Ishikawa (cell line): ENCODE data around the gene CDC42BPA.

Experiments used
- CEBPB ChIP-seq: IDR thresholded peaks from 2 replicates; pipeline ENCODE4 v1.6.1; 2012
- CREB1 ChIP-seq: IDR thresholded peaks from 2 replicates; pipeline ENCODE4 v1.6.1; 2012; ENCODE audit warnings: low read depth
- EGR1 ChIP-seq: IDR thresholded peaks from 2 replicates; pipeline ENCODE4 v1.6.1; 2012
- EP300 ChIP-seq: IDR thresholded peaks from 2 replicates; pipeline ENCODE4 v1.6.1; 2012; ENCODE audit warnings: borderline replicate concordance
- FOXM1 ChIP-seq: IDR thresholded peaks from 2 replicates; pipeline ENCODE4 v1.6.1; 2012; ENCODE audit warnings: low read depth, borderline replicate concordance
- NFIC ChIP-seq: IDR thresholded peaks from 2 replicates; pipeline ENCODE4 v1.6.1; 2012
- RAD21 ChIP-seq: IDR thresholded peaks from 2 replicates; pipeline ENCODE4 v1.6.1; 2012; ENCODE audit warnings: low read depth
- REST ChIP-seq: IDR thresholded peaks from 2 replicates; pipeline ENCODE4 v1.6.1; 2012; ENCODE audit warnings: low read depth, mild to moderate bottlenecking
- TAF1 ChIP-seq: IDR thresholded peaks from 2 replicates; pipeline ENCODE4 v1.6.1; 2012; ENCODE audit warnings: low read depth, mild to moderate bottlenecking
- TCF12 ChIP-seq: IDR thresholded peaks from 2 replicates; pipeline ENCODE4 v1.6.1; 2012; ENCODE audit warnings: low read depth
- TEAD4 ChIP-seq: IDR thresholded peaks from 2 replicates; pipeline ENCODE4 v1.6.1; 2012
- YY1 ChIP-seq: IDR thresholded peaks from 2 replicates; pipeline ENCODE4 v1.6.1; 2012; ENCODE audit warnings: low read depth
- ZBTB7A ChIP-seq: IDR thresholded peaks from 2 replicates; pipeline ENCODE4 v1.6.1; 2012; ENCODE audit warnings: low read depth
- TF ChIP-seq, protein P1 (sequence below): IDR thresholded peaks from 2 replicates; pipeline ENCODE4 v1.6.1; 2012
- TF ChIP-seq, protein P2 (sequence below): IDR thresholded peaks from 2 replicates; pipeline ENCODE4 v1.6.1; 2012

CDC42BPA gene

DNA sequence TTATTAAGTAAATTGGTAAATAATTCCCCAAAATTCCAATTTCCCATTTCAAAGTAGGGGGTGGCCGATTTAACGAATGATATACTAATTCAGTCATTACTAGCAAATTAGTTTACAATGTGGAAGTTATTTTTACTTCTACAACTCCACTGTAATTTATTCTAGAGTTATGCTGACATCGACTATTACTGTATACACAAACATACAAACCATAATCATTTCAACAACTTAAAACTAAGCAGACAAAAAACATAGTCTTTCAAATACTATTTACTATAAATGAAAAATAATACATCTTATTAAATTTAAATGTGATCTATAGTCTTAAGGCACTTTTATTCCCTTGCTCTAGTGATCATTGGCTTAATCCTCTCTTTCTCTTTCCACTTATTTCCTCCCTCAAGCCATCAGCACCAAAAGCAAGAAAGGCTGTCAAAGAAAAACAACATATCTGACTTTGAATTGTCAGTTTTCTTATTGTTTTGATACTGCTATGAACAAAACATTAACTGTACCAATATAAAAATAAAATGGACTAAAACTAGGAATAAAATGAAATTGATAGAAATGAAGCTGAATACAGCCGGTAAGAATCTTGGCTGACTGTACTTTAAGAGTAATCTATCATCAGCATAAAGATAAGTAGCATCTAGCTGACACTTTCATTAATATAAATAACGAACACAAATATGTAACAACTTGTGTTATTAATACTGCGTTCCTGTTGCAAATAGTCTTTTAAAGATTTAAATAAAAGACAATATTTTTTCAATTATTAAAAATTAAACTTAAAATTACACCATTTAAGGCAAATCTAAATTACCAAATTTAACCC, 4.1 kb downstream of the CDC42BPA start:
- TF ChIP-seq EGR1 = no peak
- no peak for TF ChIP-seq TCF12
- TF ChIP-seq FOXM1 = no peak
- no peak for TF ChIP-seq CEBPB
- no peak for TF ChIP-seq TAF1
- TF ChIP-seq TEAD4 = no peak

GRCh38 chr1:227312361-227313025, 5.8 kb downstream of the CDC42BPA start:
- no peak for TF ChIP-seq TEAD4
- TF ChIP-seq TAF1 = no peak
- TF ChIP-seq FOXM1 = no peak
- TF ChIP-seq EP300 = no peak

- TF ChIP-seq CREB1 = no peak
- TF ChIP-seq TAF1 = no peak
- TF ChIP-seq EP300 = no peak
- TF ChIP-seq TCF12 = no peak
- TF ChIP-seq CEBPB = no peak
- no peak for TF ChIP-seq ZBTB7A
- TF ChIP-seq, protein P1, sequence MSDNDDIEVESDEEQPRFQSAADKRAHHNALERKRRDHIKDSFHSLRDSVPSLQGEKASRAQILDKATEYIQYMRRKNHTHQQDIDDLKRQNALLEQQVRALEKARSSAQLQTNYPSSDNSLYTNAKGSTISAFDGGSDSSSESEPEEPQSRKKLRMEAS = no peak
Measured at GRCh38 chr1:227311389-227312001, 6.8 kb downstream of the CDC42BPA start.

- TF ChIP-seq, protein P2, sequence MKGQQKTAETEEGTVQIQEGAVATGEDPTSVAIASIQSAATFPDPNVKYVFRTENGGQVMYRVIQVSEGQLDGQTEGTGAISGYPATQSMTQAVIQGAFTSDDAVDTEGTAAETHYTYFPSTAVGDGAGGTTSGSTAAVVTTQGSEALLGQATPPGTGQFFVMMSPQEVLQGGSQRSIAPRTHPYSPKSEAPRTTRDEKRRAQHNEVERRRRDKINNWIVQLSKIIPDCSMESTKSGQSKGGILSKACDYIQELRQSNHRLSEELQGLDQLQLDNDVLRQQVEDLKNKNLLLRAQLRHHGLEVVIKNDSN = no peak
- no peak for TF ChIP-seq FOXM1
- TF ChIP-seq YY1 = no peak
Measured at GRCh38 chr1:227308367-227309336, 9.6 kb downstream of the CDC42BPA start.

DNA sequence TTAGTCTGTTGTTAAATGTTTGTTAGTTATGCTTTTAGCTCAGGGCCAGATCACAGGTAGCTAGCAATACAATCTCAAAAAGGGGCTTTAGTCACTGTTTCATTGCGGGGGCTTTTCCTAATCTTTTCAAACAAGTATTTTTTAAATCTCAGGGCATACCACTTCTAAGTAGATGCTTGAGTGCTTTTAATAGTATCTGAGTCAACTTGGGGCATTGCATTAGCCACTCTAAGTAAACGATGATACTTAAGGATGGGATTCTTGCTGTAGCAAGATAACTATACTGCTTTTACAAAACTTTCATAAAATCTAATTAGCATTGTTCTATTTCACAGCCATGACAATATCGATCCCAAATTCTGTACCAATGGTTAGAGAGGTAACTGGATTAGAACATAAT, 11.6 kb downstream of the CDC42BPA start:
- TF ChIP-seq TEAD4 (no peak), REST (no peak), NFIC (no peak)

DNA sequence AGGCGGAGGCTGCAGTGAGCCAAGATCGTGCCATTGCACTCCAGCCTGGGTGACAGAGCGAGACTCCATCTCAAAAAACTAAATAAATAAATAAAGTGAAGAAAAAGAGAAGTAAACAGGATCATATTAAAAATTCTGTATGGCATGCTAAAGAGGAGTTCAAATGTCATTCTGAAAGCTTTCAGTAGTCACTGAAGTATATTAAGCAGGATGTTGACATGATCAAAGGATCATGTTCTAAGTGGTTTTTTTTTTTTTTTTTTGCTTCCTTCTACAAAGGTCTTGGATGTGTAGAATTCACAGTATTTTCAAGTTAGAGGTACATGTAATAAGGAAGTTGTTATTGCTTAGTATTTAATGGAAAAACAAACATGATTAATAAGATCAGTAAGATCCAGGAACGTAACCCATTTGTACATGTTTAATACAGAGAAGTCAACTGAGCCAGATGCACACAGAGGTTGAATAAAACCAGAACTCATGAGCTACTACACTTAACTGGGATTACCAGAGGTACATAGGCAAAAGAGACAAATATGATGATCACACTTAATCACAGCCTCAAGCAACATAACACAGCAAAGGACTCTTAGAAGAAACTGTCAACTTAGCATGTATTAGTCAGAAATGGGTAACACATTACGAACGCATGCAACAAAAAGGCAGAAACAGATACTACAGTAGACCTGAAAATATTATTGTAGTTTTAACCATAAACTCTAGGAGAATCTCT, 12.2 kb downstream of the CDC42BPA start:
- TF ChIP-seq TAF1 (no peak), EP300 (no peak), TEAD4 (no peak), EGR1 (no peak), YY1 (no peak), TCF12 (no peak), CREB1 (no peak), CEBPB (no peak), ZBTB7A (no peak), RAD21 (no peak), REST (no peak), NFIC (no peak), FOXM1 (no peak)
- TF ChIP-seq, protein P2 = no peak
- TF ChIP-seq, protein P1 = no peak
